Trophoblast cell (in vitro differentiated cells and primary cell): ENCODE results near the gene ALDH3B2.
A peak's percentile ranks its signal among the peaks of the same experiment; 100 is the strongest.

Experiments
- DNase-seq, 2 donors: peaks; one replicate each; pipeline ENCODE4 v3.0.0-alpha.2; 2016
- H2AFZ ChIP-seq: 2 replicates; pipeline ENCODE4 v1.6.1; 2013; ENCODE audit warnings: low read length, moderate library complexity, mild to moderate bottlenecking; ENCODE audit not compliant: insufficient read depth, poor library complexity
- H2AK5ac ChIP-seq: 2 replicates; pipeline ENCODE4 v1.6.1; 2013; ENCODE audit warnings: mild to moderate bottlenecking, low read length
- H2BK120ac ChIP-seq: 2 replicates; pipeline ENCODE4 v1.6.1; 2013; ENCODE audit warnings: low read length, mild to moderate bottlenecking, moderate library complexity; ENCODE audit not compliant: insufficient read depth, poor library complexity
- H2BK12ac ChIP-seq: 2 replicates; pipeline ENCODE4 v1.6.1; 2013; ENCODE audit warnings: mild to moderate bottlenecking, low read length, moderate library complexity
- H2BK5ac ChIP-seq: 2 replicates; pipeline ENCODE4 v1.6.1; 2013; ENCODE audit warnings: low read length, low read depth, moderate library complexity, mild to moderate bottlenecking; ENCODE audit not compliant: poor library complexity
- H3K14ac ChIP-seq: 2 replicates; pipeline ENCODE4 v1.6.1; 2013; ENCODE audit warnings: mild to moderate bottlenecking, low read length
- H3K18ac ChIP-seq: 2 replicates; pipeline ENCODE4 v1.6.1; 2013; ENCODE audit warnings: mild to moderate bottlenecking, low read length
- H3K23ac ChIP-seq: 2 replicates; pipeline ENCODE4 v1.6.1; 2013; ENCODE audit warnings: low read length
- H3K27ac ChIP-seq: 2 replicates; pipeline ENCODE4 v1.5.1; 2013; ENCODE audit warnings: low read depth, mild to moderate bottlenecking, inconsistent platforms, low read length, moderate library complexity
- H3K27me3 ChIP-seq: 2 replicates; pipeline ENCODE4 v1.6.1; 2013; ENCODE audit warnings: inconsistent platforms, mild to moderate bottlenecking, low read length, moderate library complexity; ENCODE audit not compliant: insufficient read depth
- H3K36me3 ChIP-seq, 2 experiments: 1 replicate in 1 of 2; 2 replicates in 1 of 2; pipeline ENCODE4 v1.6.1; 2013; ENCODE audit warnings: low read length in 2 of 2, mild to moderate bottlenecking in 2 of 2, moderate library complexity in 1 of 2; ENCODE audit not compliant: insufficient read depth in 2 of 2, control insufficient read depth in 1 of 2
- H3K4ac ChIP-seq: 2 replicates; pipeline ENCODE4 v1.6.1; 2013; ENCODE audit warnings: low read depth, mild to moderate bottlenecking, low read length, moderate library complexity
- H3K4me1 ChIP-seq, 2 experiments: 1 replicate in 1 of 2; 2 replicates in 1 of 2; pipeline ENCODE4 v1.6.1; 2013; ENCODE audit warnings: low read length in 2 of 2, mild to moderate bottlenecking in 2 of 2, moderate library complexity in 1 of 2; ENCODE audit not compliant: insufficient read depth in 2 of 2, control insufficient read depth in 1 of 2
- H3K4me2 ChIP-seq: 2 replicates; pipeline ENCODE4 v1.6.1; 2013; ENCODE audit warnings: inconsistent platforms, mild to moderate bottlenecking, low read length, moderate library complexity
- H3K4me3 ChIP-seq: 2 replicates; pipeline ENCODE4 v1.5.1; 2013; ENCODE audit warnings: mild to moderate bottlenecking, low read depth, low read length, inconsistent platforms
- H3K79me1 ChIP-seq: one replicate; pipeline ENCODE4 v1.6.1; 2013; ENCODE audit warnings: low read length
- H3K79me2 ChIP-seq: 2 replicates; pipeline ENCODE4 v1.6.1; 2013; ENCODE audit warnings: low read length, mild to moderate bottlenecking; ENCODE audit not compliant: control insufficient read depth, insufficient read depth, poor library complexity
- H3K9ac ChIP-seq: 2 replicates; pipeline ENCODE4 v1.6.1; 2013; ENCODE audit warnings: mild to moderate bottlenecking, low read length
- H3K9me3 ChIP-seq: 2 replicates; pipeline ENCODE4 v1.6.1; 2013; ENCODE audit warnings: low read depth, mild to moderate bottlenecking, control low read depth, inconsistent platforms, low read length; ENCODE audit not compliant: insufficient read depth
- H4K12ac ChIP-seq: 2 replicates; pipeline ENCODE4 v1.6.1; 2013; ENCODE audit warnings: low read depth, mild to moderate bottlenecking, low read length, moderate library complexity
- H4K8ac ChIP-seq: 2 replicates; pipeline ENCODE4 v1.6.1; 2013; ENCODE audit warnings: low read depth, mild to moderate bottlenecking, low read length, moderate library complexity
- H4K91ac ChIP-seq: one replicate; pipeline ENCODE4 v1.6.1; 2013; ENCODE audit warnings: low read depth, mild to moderate bottlenecking, low read length, moderate library complexity
- WGBS: extraction: QIAGEN DNeasy Blood & Tissue Kit; methylation state at CpG from one replicate; pipeline ENCODE4 v1.1.7; 2013; ENCODE audit warnings: missing lambda C conversion rate; ENCODE audit not compliant: insufficient read length, insufficient coverage; ENCODE audit errors: extremely low coverage; 5-methylcytosine and 5-hydroxymethylcytosine counted together

ALDH3B2 gene

DNA sequence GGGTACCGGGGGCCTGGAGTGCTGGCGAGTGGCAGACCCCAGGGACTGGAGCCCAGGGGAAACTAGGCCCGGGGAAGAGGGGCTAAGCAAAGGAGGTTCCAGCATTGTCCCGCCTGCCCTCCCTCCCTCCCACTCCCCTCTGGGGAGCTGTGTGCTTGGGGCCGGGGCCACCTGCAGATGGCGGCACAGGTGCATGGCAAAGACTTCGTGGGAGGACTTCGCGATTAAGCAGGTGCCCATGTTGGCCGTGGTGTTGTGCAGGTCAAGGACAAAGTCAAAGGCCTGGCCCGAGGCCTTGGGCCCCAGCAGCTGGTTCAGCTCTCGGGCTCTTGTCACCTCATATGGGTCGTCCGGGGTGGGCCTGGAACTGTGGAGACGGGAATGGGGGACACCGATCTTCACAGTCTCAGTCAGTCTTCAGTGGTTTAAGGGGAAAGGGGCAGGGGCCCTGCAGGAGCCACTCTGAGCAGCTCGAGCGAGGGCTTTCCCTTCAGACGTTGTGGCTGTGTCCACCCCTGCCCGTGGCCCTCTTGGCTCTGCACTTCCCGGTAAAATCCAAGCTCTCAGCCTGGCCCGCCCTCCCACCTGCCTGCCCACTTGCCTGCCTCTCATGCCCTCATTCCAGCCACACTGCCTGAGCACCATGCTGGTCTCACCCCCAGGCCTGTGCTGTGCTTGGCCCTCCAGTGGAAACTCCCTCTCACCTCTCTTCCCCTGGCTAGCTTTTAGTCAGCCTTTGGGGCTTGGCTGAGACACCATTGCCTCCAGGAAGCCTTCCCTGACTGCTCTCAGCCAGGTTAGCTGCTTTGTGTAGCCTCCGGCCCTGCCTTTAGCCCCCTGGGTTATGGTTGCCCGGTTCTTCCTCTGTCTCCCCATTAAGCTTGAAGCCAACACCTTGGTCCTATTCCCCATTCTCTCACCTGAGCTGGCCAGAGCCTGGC lies 28.6 kb downstream of the ALDH3B2 start:
- no peaks in the 10 kb centered on the region for H3K27me3 ChIP-seq
- no peak overlapping the region for H2BK12ac ChIP-seq
- H3K4me3 ChIP-seq = no peak overlapping the region
- no peak overlapping the region for H3K14ac ChIP-seq
- no peak overlapping the region for H3K18ac ChIP-seq
- H3K4ac ChIP-seq = no peak overlapping the region
- no peak overlapping the region for H4K91ac ChIP-seq
- no peak overlapping the region for H3K27ac ChIP-seq
- H2AK5ac ChIP-seq = no peak overlapping the region
- no peaks in the 10 kb centered on the region for H3K36me3 ChIP-seq
- no peak overlapping the region for H4K12ac ChIP-seq
- H3K23ac ChIP-seq = no peak overlapping the region
- no peaks in the 10 kb centered on the region for H3K79me2 ChIP-seq
- H3K4me2 ChIP-seq = no peak overlapping the region
- H4K8ac ChIP-seq = no peak overlapping the region
- H3K4me1 ChIP-seq = no peaks in the 10 kb centered on the region
- H2AFZ ChIP-seq = no peak overlapping the region
- no peak for DNase-seq
- no peaks in the 10 kb centered on the region for H3K79me1 ChIP-seq
- H2BK5ac ChIP-seq = no peak overlapping the region
- H3K9ac ChIP-seq = no peak overlapping the region
- WGBS = no CpG with 5 or more reads among the region's 24 CpGs
- no peak overlapping the region for H2BK120ac ChIP-seq
- peaks cover 7% of the 10 kb centered on the region for H3K9me3 ChIP-seq

DNA sequence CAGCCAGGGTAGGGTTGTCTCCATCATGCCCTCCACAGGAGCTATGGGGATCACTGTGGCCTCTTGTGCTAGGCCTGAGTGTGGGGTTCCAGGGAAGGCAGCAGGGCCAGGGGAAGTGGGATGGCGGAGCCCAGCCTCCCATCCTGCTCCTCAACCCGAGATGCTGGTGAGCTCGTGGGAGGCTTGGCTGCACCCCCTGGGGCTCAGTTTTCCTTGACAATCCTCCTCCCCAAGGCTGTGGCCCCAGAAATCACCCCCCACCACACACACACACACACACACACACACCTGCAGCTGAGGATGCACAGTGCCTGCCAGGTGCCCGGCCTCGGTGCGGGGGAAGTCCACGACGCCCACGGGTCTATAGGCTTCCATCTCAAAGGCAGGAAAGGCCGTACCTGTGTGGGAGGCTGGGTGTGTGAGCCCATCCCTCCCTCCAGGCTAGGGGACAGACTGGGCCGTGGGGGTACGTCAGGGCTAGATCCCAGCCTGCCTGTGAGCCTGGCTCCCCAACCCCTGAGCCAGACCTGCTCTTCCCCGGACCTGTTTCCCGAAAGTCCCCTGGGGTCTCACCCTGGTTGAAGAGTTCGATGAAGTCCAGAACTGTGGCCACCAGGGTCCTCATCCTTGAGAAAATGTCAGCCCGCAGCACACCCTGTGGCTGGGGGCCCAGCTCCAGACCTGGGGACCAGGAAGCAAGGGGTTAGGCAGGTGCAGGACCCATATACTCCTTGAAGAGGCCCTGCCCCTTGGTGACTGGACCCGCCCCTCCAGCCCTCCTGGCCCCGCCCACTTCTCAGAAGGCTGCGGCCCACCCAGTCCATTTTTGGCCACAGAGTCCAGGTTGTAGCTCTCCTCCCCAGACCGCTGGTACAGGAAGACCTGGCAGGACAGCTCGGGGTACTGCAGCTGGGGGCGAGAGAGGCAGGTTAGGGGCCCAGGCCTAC lies 29.7 kb downstream of the ALDH3B2 start:
- no peak overlapping the region for H3K4ac ChIP-seq
- H3K79me1 ChIP-seq = no peaks in the 10 kb centered on the region
- H3K36me3 ChIP-seq = no peaks in the 10 kb centered on the region
- no peak overlapping the region for H3K27ac ChIP-seq
- H2BK12ac ChIP-seq = no peak overlapping the region
- H3K4me2 ChIP-seq = no peak overlapping the region
- H3K14ac ChIP-seq = no peak overlapping the region
- no peak overlapping the region for H2BK120ac ChIP-seq
- no peak overlapping the region for H4K91ac ChIP-seq
- no peak overlapping the region for H3K9ac ChIP-seq
- no peak overlapping the region for H2AK5ac ChIP-seq
- H3K4me1 ChIP-seq = no peaks in the 10 kb centered on the region
- H2BK5ac ChIP-seq = no peak overlapping the region
- H4K12ac ChIP-seq = no peak overlapping the region
- H3K27me3 ChIP-seq = no peaks in the 10 kb centered on the region
- no peaks in the 10 kb centered on the region for H3K79me2 ChIP-seq
- peaks cover 7% of the 10 kb centered on the region for H3K9me3 ChIP-seq
- no peak overlapping the region for H4K8ac ChIP-seq
- DNase-seq = no peak
- H3K4me3 ChIP-seq = no peak overlapping the region
- no peak overlapping the region for H3K23ac ChIP-seq
- H2AFZ ChIP-seq = no peak overlapping the region
- no CpG with 5 or more reads among the region's 22 CpGs for WGBS
- H3K18ac ChIP-seq = no peak overlapping the region

DNA sequence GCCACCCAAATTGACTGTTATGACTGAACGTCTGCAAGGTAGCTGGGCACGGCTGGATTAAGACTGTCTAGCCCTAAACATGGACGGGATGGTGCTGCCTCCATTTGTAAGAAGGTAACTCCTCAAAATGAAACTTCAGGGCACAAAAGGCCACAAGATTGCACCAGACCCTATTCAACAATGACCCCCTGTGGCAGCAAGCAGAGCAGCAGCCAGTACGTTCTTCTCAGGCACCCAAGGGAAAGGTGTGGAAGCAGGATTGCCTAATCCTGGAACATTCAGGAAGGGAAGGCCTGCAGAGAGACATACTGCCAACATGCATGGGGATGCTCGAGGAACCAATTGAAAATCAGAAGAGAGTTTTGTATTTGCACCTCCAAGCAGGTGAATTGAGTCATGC lies 30.4 kb downstream of the ALDH3B2 start:
- peaks cover 5% of the 10 kb centered on the region for H3K9me3 ChIP-seq
- no peak overlapping the region for H3K27ac ChIP-seq
- no peaks in the 10 kb centered on the region for H3K79me1 ChIP-seq
- H4K8ac ChIP-seq = no peak overlapping the region
- H3K4me3 ChIP-seq = no peak overlapping the region
- no peak overlapping the region for H4K91ac ChIP-seq
- H2AFZ ChIP-seq = no peak overlapping the region
- no CpG with 5 or more reads among the region's 5 CpGs for WGBS
- no peak overlapping the region for H3K4me2 ChIP-seq
- no peaks in the 10 kb centered on the region for H3K27me3 ChIP-seq
- H3K36me3 ChIP-seq = no peaks in the 10 kb centered on the region
- H3K4me1 ChIP-seq = no peaks in the 10 kb centered on the region
- no peak overlapping the region for H3K18ac ChIP-seq
- H2BK120ac ChIP-seq = no peak overlapping the region
- no peak overlapping the region for H3K23ac ChIP-seq
- DNase-seq = peak in 1 of 2 donors; percentile 47
- H4K12ac ChIP-seq = no peak overlapping the region
- H3K79me2 ChIP-seq = no peaks in the 10 kb centered on the region
- no peak overlapping the region for H2AK5ac ChIP-seq
- no peak overlapping the region for H2BK12ac ChIP-seq
- H3K9ac ChIP-seq = no peak overlapping the region
- no peak overlapping the region for H3K14ac ChIP-seq
- no peak overlapping the region for H2BK5ac ChIP-seq
- H3K4ac ChIP-seq = no peak overlapping the region

DNA sequence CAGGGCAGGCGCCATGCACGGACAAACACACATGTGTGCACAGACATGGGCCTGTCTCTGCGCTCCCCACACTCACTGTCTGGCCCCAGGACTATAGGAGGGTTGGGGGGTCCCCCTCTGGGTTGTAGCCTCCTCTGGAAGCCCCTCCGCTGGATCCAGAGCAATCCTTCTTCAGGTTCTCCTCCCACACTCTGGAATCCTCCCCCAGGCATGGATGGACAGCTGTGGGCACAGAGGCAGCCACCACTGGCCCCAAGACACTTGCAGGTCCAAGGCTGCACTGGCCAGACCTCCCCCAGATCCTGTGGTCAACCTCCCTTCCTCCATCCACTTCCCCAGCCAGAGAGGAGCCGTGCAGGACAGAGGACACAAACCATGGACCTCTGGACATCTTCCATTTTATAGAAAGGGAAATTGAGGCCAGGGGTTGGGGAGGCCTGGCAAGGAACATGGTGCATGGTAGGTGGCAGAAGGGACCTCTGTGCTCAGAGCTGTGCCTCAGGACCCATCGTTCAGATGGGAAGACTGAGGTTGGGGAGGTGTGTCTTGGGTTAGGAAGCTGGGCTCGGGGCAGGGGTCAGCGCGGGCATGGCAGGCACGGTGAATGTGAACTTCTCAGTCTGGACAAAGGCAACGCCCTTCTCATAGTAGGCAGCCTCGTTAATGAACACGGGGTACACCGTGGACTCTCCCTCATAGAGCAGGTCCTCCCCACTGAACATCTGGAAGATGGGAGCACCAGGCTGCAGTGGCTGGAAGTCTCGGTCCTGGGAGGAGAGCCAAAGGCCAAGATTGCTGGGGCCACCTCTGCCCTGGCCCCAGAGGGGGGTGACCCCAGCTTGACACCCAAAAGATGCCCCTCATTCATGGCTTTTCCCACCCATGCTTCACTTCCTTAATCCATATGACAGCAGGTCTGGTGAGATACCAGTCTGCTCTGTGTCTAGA lies 32.0 kb downstream of the ALDH3B2 start:
- Histone ChIP-seq H3K4me2 (no peak overlapping the region), H3K27me3 (no peaks in the 10 kb centered on the region), H4K8ac (no peak overlapping the region), H2AK5ac (no peak overlapping the region), H2BK12ac (no peak overlapping the region), H3K14ac (no peak overlapping the region), H3K36me3 (no peaks in the 10 kb centered on the region), H3K9me3 (peaks cover 8% of the 10 kb centered on the region), H3K27ac (no peak overlapping the region), H3K18ac (no peak overlapping the region), H3K79me1 (no peaks in the 10 kb centered on the region), H2BK120ac (no peak overlapping the region), H3K9ac (no peak overlapping the region), H4K12ac (no peak overlapping the region), H3K79me2 (no peaks in the 10 kb centered on the region), H3K4me1 (no peaks in the 10 kb centered on the region), H2BK5ac (no peak overlapping the region), H2AFZ (no peak overlapping the region), H3K4ac (no peak overlapping the region), H4K91ac (no peak overlapping the region), H3K4me3 (no peak overlapping the region), H3K23ac (no peak overlapping the region)
- WGBS = no CpG with 5 or more reads among the region's 15 CpGs
- DNase-seq = no peak
